Adrenal gland (tissue), 5 donors: ENCODE data around the gene MAPK11.

Experiments
- POLR2A ChIP-seq, 2 donors: fragments of 450-650 bp; IDR thresholded peaks; one replicate each; pipeline ENCODE4 v1.6.1; 2017; ENCODE audit warnings: antibody characterized with exemption in 2 of 2, mild to moderate bottlenecking in 2 of 2, moderate library complexity in 1 of 2
- TF ChIP-seq, protein P1 (sequence below), 6 experiments: fragments of 450-650 bp in 4 of 6; fragments of 200-600 bp in 2 of 6; sonication (generic) in 1 of 6; IDR thresholded peaks; 1 replicate in 5 of 6; 2 replicates in 1 of 6; pipeline versions ENCODE4 v1.5.1 to v1.8.0; 2016 to 2021; ENCODE audit warnings: antibody characterized with exemption in 6 of 6, mild to moderate bottlenecking in 2 of 6, moderate library complexity in 1 of 6
- donor health status: DM: no; HTN: no; CAD: no.

DNA sequence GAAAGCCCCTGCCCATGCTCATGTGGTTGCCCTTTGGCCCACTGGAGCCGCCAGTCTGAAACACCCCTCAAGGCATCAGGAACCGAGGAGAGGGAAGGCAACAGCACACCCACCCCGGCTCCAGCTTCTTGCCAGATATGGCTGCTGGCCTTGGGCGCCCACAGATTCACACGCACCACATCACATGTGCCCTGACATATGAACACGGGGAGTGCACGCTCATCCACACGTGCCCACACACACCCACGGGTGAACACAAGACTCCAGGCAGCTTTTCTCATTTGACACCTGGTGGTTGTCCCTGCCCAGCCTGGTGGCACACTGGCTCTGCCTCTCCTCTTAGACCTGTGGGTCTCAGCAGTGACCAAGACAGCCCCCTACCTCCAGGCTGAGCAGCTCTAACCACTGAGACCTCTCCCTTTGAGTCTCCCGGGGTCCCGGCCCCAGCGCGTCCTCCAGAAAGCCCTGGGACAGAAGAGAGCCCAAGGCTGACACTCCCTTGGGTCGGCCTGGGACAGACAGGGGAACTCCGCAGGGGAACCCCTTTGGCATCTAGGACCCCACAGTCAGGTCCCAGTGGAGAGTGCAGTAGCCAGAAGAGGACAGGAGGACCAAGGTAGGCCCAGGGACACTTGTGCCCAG lies 6.0 kb downstream of the MAPK11 start:
- TF ChIP-seq, protein P1, sequence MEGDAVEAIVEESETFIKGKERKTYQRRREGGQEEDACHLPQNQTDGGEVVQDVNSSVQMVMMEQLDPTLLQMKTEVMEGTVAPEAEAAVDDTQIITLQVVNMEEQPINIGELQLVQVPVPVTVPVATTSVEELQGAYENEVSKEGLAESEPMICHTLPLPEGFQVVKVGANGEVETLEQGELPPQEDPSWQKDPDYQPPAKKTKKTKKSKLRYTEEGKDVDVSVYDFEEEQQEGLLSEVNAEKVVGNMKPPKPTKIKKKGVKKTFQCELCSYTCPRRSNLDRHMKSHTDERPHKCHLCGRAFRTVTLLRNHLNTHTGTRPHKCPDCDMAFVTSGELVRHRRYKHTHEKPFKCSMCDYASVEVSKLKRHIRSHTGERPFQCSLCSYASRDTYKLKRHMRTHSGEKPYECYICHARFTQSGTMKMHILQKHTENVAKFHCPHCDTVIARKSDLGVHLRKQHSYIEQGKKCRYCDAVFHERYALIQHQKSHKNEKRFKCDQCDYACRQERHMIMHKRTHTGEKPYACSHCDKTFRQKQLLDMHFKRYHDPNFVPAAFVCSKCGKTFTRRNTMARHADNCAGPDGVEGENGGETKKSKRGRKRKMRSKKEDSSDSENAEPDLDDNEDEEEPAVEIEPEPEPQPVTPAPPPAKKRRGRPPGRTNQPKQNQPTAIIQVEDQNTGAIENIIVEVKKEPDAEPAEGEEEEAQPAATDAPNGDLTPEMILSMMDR (IDR thresholded peaks at IDR 0.05) = no peak
- no peak for TF ChIP-seq POLR2A (IDR thresholded peaks at IDR 0.05)
